ENCODE data around the gene SIRPA. TPM values are rescaled to one million over a fixed set of nuclear protein-coding genes. Genes with fewer than 3 reads are reported as not detected.

Gene SIRPA
- total and polyA plus RNA-seq, 2 of the 8 experiments (the other 6 are each of a cell fraction or from before 2014, with no cell fraction given): 3.9 to 4.3 TPM

- H2AFZ ChIP-seq (ENCODE audit: low read length): no peak overlapping the region
- no peaks in the 10 kb centered on the region for H3K27me3 ChIP-seq (replicated peaks in 1 of 4; ENCODE audit: control insufficient read depth in 3 of 4, extremely low read depth in 1 of 4, insufficient read depth in 3 of 4, low read length in 3 of 4)
- H3K36me3 ChIP-seq (ENCODE audit: control insufficient read depth in 2 of 4, insufficient read depth in 4 of 4, low read length in 3 of 4): no peaks in the 10 kb centered on the region
- H3K9ac ChIP-seq (replicated peaks in 1 of 4; ENCODE audit: extremely low read depth in 1 of 4, low read depth in 3 of 4, low read length in 3 of 4): no peak overlapping the region
- H3K9me3 ChIP-seq (ENCODE audit: insufficient read depth in 2 of 2, low read depth in 1 of 2, low read length in 1 of 2): no peaks in the 10 kb centered on the region
- H4K91ac ChIP-seq (replicated peaks; ENCODE audit: insufficient read length, low read length): no peak overlapping the region
- H2BK12ac ChIP-seq (ENCODE audit: low read depth, low read length): no peak overlapping the region
- H4K8ac ChIP-seq (ENCODE audit: extremely low read depth, insufficient read depth, low read length): no peak overlapping the region
- no peak overlapping the region for H4K5ac ChIP-seq (ENCODE audit: insufficient read length, low read depth, low read length)
- H2AK5ac ChIP-seq (ENCODE audit: low read depth, low read length): no peak overlapping the region
- no peaks in the 10 kb centered on the region for H3K23me2 ChIP-seq (ENCODE audit: low read depth, low read length)
- H4K20me1 ChIP-seq (replicated peaks in 1 of 2; ENCODE audit: control insufficient read depth in 1 of 2, insufficient read depth in 2 of 2, low read length in 2 of 2): no peaks in the 10 kb centered on the region
- no peak overlapping the region for H3K27ac ChIP-seq (ENCODE audit: low read depth, low read length)
- no peaks in the 10 kb centered on the region for H3K79me2 ChIP-seq (ENCODE audit: control insufficient read depth in 1 of 2, insufficient read depth in 2 of 2, low read length in 2 of 2)
- H2BK15ac ChIP-seq (ENCODE audit: low read length): no peak overlapping the region
- no peak overlapping the region for H3K4me3 ChIP-seq (ENCODE audit: extremely low read depth in 1 of 4, insufficient read depth in 2 of 4, low read depth in 3 of 4, low read length in 4 of 4)
- no peak for FAIRE-seq
- H3K23ac ChIP-seq (ENCODE audit: insufficient read length): no peak overlapping the region
- no peak overlapping the region for H3K4me2 ChIP-seq (ENCODE audit: insufficient read depth in 1 of 2, low read depth in 2 of 2, low read length in 2 of 2)
- no peaks in the 10 kb centered on the region for H3K79me1 ChIP-seq (ENCODE audit: low read depth, low read length)
- POLR2A ChIA-PET (ENCODE audit: partially characterized antibody): interaction anchor here (0.7 kb wide), 1 partner anchor 57 kb away, joined by 3 read pairs; no protein-coding TSS in a partner anchor
- no peak for DNase-seq (ENCODE audit: low read depth in 1 of 2, low spot score in 2 of 2)
- no peak overlapping the region for H2BK5ac ChIP-seq (ENCODE audit: low read depth, low read length)
- CTCF ChIA-PET (ENCODE audit: partially characterized antibody): interaction anchor here (0.9 to 1.5 kb wide), 3 partner anchors 9 to 283 kb away, joined by 3 to 7 read pairs (median 3); no protein-coding TSS in a partner anchor
- no peak overlapping the region for H2BK120ac ChIP-seq (replicated peaks; ENCODE audit: low read depth, low read length)
- H2BK20ac ChIP-seq (ENCODE audit: low read length): no peak overlapping the region
- H3K56ac ChIP-seq (replicated peaks; ENCODE audit: insufficient read length, low read depth, low read length): no peak overlapping the region
- 96% methylated on average over 1 of the region's 1 CpG; no CpG with 5 or more reads in 1 of the 2 experiments for WGBS, 2 experiments (ENCODE audit: extremely low coverage in 1 of 2, insufficient coverage in 1 of 2, insufficient read length in 1 of 2, insufficient replicate concordance in 2 of 2, low coverage in 1 of 2, low lambda C conversion rate in 2 of 2, missing lambda C conversion rate in 1 of 2)
- peaks cover 0 to 3% (median 0%) of the 10 kb centered on the region in 4 experiments; a peak in 4 of 7 replicates for H3K4me1 ChIP-seq (replicated peaks in 1 of 4; ENCODE audit: control insufficient read depth in 3 of 4, insufficient read depth in 4 of 4, low read length in 3 of 4)
- TF ChIP-seq CREB1 (IDR thresholded peaks at IDR 0.05) (no peak), BACH1 (IDR thresholded peaks at IDR 0.05; ENCODE audit: low read length) (no peak), EGR1 (IDR thresholded peaks at IDR 0.05; ENCODE audit: borderline replicate concordance, low read depth, low read length) (no peak), ZNF274 (IDR thresholded peaks at IDR 0.05; ENCODE audit: borderline replicate concordance, extremely low read depth, low read length) (no peak), POLR2AphosphoS5 (IDR thresholded peaks at IDR 0.05; ENCODE audit: low read depth, low read length) (no peak), CTBP2 (IDR thresholded peaks at IDR 0.05; ENCODE audit: borderline replicate concordance, insufficient read depth, insufficient read length, low read length) (no peak), EZH2 (IDR thresholded peaks at IDR 0.05; ENCODE audit: low read depth, low read length, severe bottlenecking) (no peak), GTF2F1 (IDR thresholded peaks at IDR 0.05; ENCODE audit: borderline replicate concordance, low read depth, low read length) (no peak)
- H3K18ac ChIP-seq (ENCODE audit: extremely low read depth, low read length): no peak overlapping the region
- H3K14ac ChIP-seq (ENCODE audit: insufficient read length): no peak overlapping the region
- H3K4ac ChIP-seq (replicated peaks; ENCODE audit: insufficient read length, low read depth, low read length): no peak overlapping the region
Measured at GRCh38 chr20:1855690-1856089, 39.5 kb upstream of the SIRPA start.
